GM19193 (cell line): Measurements from ENCODE around the gene AMOTL1.

Experiments
- POLR2A ChIP-seq: IDR thresholded peaks from 4 replicates; pipeline ENCODE4 v1.6.1; 2011; ENCODE audit not compliant: insufficient read depth, insufficient read length; ENCODE audit errors: extremely low read depth

The AMOTL1 gene

GRCh38 chr11:94820480-94820879, 52.3 kb downstream of the AMOTL1 start:
- no peak for TF ChIP-seq POLR2A

GRCh38 chr11:94821439-94821838, 53.3 kb downstream of the AMOTL1 start:
- TF ChIP-seq POLR2A, result no peak

- no peak for TF ChIP-seq POLR2A
Measured at GRCh38 chr11:94822080-94822479, 53.9 kb downstream of the AMOTL1 start.

- TF ChIP-seq POLR2A, result no peak
Measured at GRCh38 chr11:94823102-94823732, 55.1 kb downstream of the AMOTL1 start.

- TF ChIP-seq POLR2A, result no peak
Measured at GRCh38 chr11:94825031-94825430, 56.9 kb downstream of the AMOTL1 start.

- no peak for TF ChIP-seq POLR2A
Measured at GRCh38 chr11:94825481-94825880, 57.3 kb downstream of the AMOTL1 start.

- TF ChIP-seq POLR2A, result no peak
Measured at GRCh38 chr11:94826415-94826814, 58.3 kb downstream of the AMOTL1 start.

- no peak for TF ChIP-seq POLR2A
Measured at GRCh38 chr11:94828088-94828487, 59.9 kb downstream of the AMOTL1 start.

GRCh38 chr11:94830722-94831510, 62.8 kb downstream of the AMOTL1 start:
- no peak for TF ChIP-seq POLR2A

GRCh38 chr11:94831529-94831928, 63.4 kb downstream of the AMOTL1 start:
- TF ChIP-seq POLR2A, result no peak

GRCh38 chr11:94832604-94833235, 64.6 kb downstream of the AMOTL1 start:
- TF ChIP-seq POLR2A, result no peak

GRCh38 chr11:94834911-94835593, 66.9 kb downstream of the AMOTL1 start:
- no peak for TF ChIP-seq POLR2A

GRCh38 chr11:94835594-94835927, 67.4 kb downstream of the AMOTL1 start:
- no peak for TF ChIP-seq POLR2A

GRCh38 chr11:94837317-94837716, 69.2 kb downstream of the AMOTL1 start:
- TF ChIP-seq POLR2A, result no peak

- TF ChIP-seq POLR2A, result no peak
Measured at GRCh38 chr11:94838027-94838731, 70.0 kb downstream of the AMOTL1 start.
